Stomach (tissue), 4 donors: ENCODE results near the gene RGS10.
"Not testable (repeated sequence)": the region's sequence is repeated elsewhere in the genome, so short reads cannot be mapped to it uniquely, and the experiment has no call there.

Experiments used
- EP300 ChIP-seq: sonication (generic); formaldehyde crosslinking; IDR thresholded peaks from one replicate; pipeline ENCODE4 v1.6.1; 2017; ENCODE audit warnings: antibody characterized with exemption
- POLR2A ChIP-seq, 4 donors: fragments of 450-650 bp; IDR thresholded peaks; one replicate each; pipeline ENCODE4 v1.6.1; 2016; ENCODE audit warnings: antibody characterized with exemption in 4 of 4, control low read depth in 2 of 4, mild to moderate bottlenecking in 1 of 4, moderate library complexity in 1 of 4
- TF ChIP-seq, protein P1 (sequence below), 7 experiments: fragments of 450-650 bp in 4 of 7; fragments of 200-600 bp in 3 of 7; sonication (generic) in 3 of 7; IDR thresholded peaks; one replicate each; pipeline ENCODE4 v1.5.1; 2016 to 2019; ENCODE audit warnings: antibody characterized with exemption in 7 of 7, control low read depth in 2 of 7, mild to moderate bottlenecking in 1 of 7

DNA sequence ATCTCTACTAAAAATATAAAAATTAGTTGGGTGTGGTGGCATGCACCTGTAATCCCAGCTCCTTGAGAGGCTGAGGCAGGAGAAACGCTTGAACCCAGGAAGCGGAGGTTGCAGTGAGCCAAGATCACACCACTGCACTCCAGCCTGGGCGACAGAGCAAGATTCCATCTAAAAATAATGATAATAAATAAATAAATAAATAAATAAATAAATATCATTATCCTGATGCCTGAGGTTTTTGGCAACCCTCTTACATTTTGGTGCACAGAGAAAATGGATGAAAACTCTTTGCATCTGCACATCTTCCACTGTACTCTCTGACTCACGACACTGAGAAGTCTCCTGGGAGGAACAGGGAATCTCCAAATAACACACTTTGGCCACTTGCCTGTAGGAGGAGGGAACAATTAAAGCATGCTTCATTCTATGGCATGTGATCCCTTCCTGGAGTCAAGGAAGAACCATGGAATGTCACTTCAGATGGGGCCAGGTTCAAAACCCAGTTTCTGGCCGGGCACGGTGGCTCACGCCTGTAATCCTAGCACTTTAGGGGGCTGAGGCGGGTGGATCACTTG lies 13.8 kb downstream of the RGS10 start:
- TF ChIP-seq POLR2A (IDR thresholded peaks at IDR 0.05); EP300: not testable (repeated sequence)
- TF ChIP-seq, protein P1, sequence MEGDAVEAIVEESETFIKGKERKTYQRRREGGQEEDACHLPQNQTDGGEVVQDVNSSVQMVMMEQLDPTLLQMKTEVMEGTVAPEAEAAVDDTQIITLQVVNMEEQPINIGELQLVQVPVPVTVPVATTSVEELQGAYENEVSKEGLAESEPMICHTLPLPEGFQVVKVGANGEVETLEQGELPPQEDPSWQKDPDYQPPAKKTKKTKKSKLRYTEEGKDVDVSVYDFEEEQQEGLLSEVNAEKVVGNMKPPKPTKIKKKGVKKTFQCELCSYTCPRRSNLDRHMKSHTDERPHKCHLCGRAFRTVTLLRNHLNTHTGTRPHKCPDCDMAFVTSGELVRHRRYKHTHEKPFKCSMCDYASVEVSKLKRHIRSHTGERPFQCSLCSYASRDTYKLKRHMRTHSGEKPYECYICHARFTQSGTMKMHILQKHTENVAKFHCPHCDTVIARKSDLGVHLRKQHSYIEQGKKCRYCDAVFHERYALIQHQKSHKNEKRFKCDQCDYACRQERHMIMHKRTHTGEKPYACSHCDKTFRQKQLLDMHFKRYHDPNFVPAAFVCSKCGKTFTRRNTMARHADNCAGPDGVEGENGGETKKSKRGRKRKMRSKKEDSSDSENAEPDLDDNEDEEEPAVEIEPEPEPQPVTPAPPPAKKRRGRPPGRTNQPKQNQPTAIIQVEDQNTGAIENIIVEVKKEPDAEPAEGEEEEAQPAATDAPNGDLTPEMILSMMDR (IDR thresholded peaks at IDR 0.05) = not testable (repeated sequence)
